ENCODE data around the gene CCNG1.

- peak; percentile 92 for TF ChIP-seq FOXM1 (IDR thresholded peaks at IDR 0.05; ENCODE audit: borderline replicate concordance, low read depth)
- no peak for TF ChIP-seq RAD21 (IDR thresholded peaks at IDR 0.05; ENCODE audit: low read depth)
- TF ChIP-seq USF1 (IDR thresholded peaks at IDR 0.05) = no peak
- TF ChIP-seq REST (IDR thresholded peaks at IDR 0.05; ENCODE audit: low read depth) = no peak
- TF ChIP-seq TEAD4 (IDR thresholded peaks at IDR 0.05) = peak; percentile 20; the same call in 1 of the 2 replicates
- TF ChIP-seq EP300 (IDR thresholded peaks at IDR 0.05; ENCODE audit: borderline replicate concordance) = no peak
- TF ChIP-seq CEBPB (IDR thresholded peaks at IDR 0.05) = no peak
- TF ChIP-seq EGR1 (IDR thresholded peaks at IDR 0.05) = no peak
- TF ChIP-seq TAF1 (IDR thresholded peaks at IDR 0.05; ENCODE audit: low read depth) = peak; percentile 49; the same call in 1 of the 2 replicates
- no peak for TF ChIP-seq YY1 (IDR thresholded peaks at IDR 0.05; ENCODE audit: low read depth)
- no peak for TF ChIP-seq CREB1 (IDR thresholded peaks at IDR 0.05; ENCODE audit: low read depth)
- peak; percentile 31; the same call in 1 of the 2 replicates for TF ChIP-seq MAX (IDR thresholded peaks at IDR 0.05)
- no peak for TF ChIP-seq TCF12 (IDR thresholded peaks at IDR 0.05; ENCODE audit: low read depth)
- TF ChIP-seq ZBTB7A (IDR thresholded peaks at IDR 0.05; ENCODE audit: low read depth) = no peak
These were observed 23.3 kb downstream of the CCNG1 start, which contains the start of gene HMMR for GRCh38 chr5:163460562-163461171.

All from Ishikawa (cell line).